Activated naive CD4-positive, alpha-beta T cell treated with anti-CD3 and anti-CD28 coated beads, Interleukin-2, amount 50 U/mL, for 72 hours (primary cell): Measurements from ENCODE around the gene TMEM164. TPM values are rescaled to one million over a fixed set of nuclear protein-coding genes. Genes with fewer than 3 reads are reported as not detected.
A peak's percentile ranks its signal among the peaks of the same experiment; 100 is the strongest.

Source experiments
- ATAC-seq, 2 donors: fragments of 150-1000 bp; cut with Tn5 transposase; 2 replicates each; pipeline ENCODE4 v1.10.0; 2021; ENCODE audit warnings: mild to moderate bottlenecking in 2 of 2, moderate library complexity in 2 of 2
- DNase-seq, 2 donors: peaks; one replicate each; pipeline ENCODE4 v3.0.0; 2021 to 2022; ENCODE audit warnings: low spot score in 2 of 2
- H3K27ac Mint-ChIP-seq, 2 donors: one replicate each; pipeline ENCODE4 v1.8.0; 2022; ENCODE audit warnings: mild to moderate bottlenecking in 2 of 2, mixed read lengths in 2 of 2
- H3K36me3 Mint-ChIP-seq, 2 donors: one replicate each; pipeline ENCODE4 v1.8.0; 2022; ENCODE audit warnings: mixed read lengths in 2 of 2
- H3K9me3 Mint-ChIP-seq, 2 donors: one replicate each; pipeline ENCODE4 v1.8.0; 2022; ENCODE audit warnings: mixed read lengths in 2 of 2
- total RNA-seq, 2 donors: library from RNA; stranded (reverse); gene quantifications; one replicate each; pipeline ENCODE4 v1.2.3, GENCODE V29; 2022

TMEM164 gene
- total RNA-seq, 2 donors from 2014 or later, result 20.0 to 20.5 TPM

DNA sequence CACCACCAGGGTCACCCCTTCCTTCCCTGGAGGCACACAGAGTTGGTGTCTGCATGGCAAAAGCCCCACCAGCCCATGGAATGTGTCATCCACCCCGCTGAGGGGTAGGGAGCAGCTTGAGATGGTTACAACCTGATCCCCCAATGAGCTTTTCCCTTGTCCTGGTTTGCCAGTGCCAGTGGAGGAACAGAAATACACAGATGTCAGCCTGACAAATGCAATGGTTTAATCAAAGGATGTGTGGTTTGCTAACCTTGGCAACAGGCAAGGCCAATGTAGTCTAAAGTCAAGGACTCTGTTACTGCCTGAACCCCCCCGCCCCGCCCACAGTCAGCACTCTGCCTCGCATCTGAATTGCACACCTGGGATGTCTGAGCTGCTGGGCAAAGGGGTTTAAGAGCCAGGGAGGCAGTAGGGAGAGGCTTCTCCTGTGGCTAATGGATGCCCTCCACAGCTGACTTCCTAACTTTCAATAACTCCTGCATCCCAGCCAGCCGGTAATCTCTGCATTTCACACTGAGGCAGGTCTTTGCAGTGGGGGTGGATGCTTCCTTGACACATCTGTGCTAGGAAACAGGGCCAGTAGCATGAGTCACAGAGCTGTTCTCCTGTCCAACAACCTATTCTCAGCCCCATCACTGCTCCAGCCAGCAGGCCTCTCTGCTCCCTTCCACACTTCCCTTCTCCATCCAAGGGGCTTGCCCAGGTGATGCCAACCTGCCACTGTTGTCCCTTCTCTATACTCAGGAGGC, 177.4 kb downstream of the TMEM164 start:
- peaks cover 0 to 5% of the 10 kb centered on the region in 2 donors for H3K9me3 Mint-ChIP-seq
- no peak for ATAC-seq
- H3K27ac Mint-ChIP-seq, result no peak overlapping the region
- no peak for DNase-seq
- H3K36me3 Mint-ChIP-seq, result peaks cover 0 to 6% of the 10 kb centered on the region in 2 donors

- H3K36me3 Mint-ChIP-seq, result peaks cover 0 to 6% of the 10 kb centered on the region in 2 donors
- no peak overlapping the region for H3K27ac Mint-ChIP-seq
- ATAC-seq (no peak), DNase-seq (no peak)
- H3K9me3 Mint-ChIP-seq, result peaks cover 0 to 5% of the 10 kb centered on the region in 2 donors
These were observed 178.0 kb downstream of the TMEM164 start for GRCh38 chrX:110180928-110181310.

DNA sequence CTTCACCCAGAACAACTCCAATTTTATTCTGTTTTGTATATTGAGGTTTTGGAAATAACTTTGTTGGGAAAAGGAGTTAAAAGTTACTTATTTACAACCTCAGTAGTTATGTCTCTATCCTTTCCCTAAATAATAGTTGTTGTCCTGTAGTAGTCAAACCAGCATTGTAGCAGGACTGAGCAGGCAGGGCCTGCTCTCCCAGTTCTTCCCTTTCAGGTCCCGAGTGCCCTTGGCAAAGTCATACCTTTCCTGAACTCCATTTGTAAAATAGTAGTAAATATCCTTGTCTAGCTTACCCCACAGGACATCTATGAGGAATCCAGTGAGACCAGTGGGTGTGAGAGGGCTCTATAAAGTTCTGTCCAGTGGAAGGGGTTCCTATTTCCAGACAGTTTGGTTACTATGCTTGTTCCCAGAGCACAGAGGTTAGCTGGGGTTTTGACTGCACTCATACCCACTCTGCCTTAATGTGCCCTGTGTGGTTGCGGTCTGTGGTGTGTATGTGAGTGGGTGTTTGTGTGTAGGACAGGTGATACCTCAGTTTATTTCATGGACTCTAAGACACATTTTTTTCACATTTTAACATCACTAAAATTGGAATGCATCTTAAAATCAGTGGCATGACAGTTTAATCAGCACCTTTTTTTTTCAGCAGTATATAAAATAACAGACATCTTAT, 178.7 kb downstream of the TMEM164 start:
- DNase-seq, result no peak
- no peak for ATAC-seq

GRCh38 chrX:110182362-110182761, 179.4 kb downstream of the TMEM164 start:
- DNase-seq (no peak), ATAC-seq (peak; percentile 26 to 51)

More for the DNA sequence above, 178.7 kb downstream of the TMEM164 start:
- H3K9me3 Mint-ChIP-seq, result peaks cover 0 to 5% of the 10 kb centered on the region in 2 donors
- peak overlapping the region in 1 of 2 donors; percentile 74 for H3K27ac Mint-ChIP-seq
- H3K36me3 Mint-ChIP-seq, result peaks cover 0 to 11% of the 10 kb centered on the region in 2 donors

GRCh38 chrX:110182865-110183264, 180.0 kb downstream of the TMEM164 start:
- ATAC-seq (no peak), DNase-seq (no peak)
- Mint-ChIP-seq H3K36me3 (peaks cover 0 to 13% of the 10 kb centered on the region in 2 donors), H3K9me3 (peaks cover 0 to 5% of the 10 kb centered on the region in 2 donors), H3K27ac (no peak overlapping the region)

More at GRCh38 chrX:110182362-110182761, 179.4 kb downstream of the TMEM164 start:
- no peak overlapping the region for H3K27ac Mint-ChIP-seq
- H3K36me3 Mint-ChIP-seq, result peaks cover 0 to 13% of the 10 kb centered on the region in 2 donors
- H3K9me3 Mint-ChIP-seq, result peaks cover 0 to 5% of the 10 kb centered on the region in 2 donors

DNA sequence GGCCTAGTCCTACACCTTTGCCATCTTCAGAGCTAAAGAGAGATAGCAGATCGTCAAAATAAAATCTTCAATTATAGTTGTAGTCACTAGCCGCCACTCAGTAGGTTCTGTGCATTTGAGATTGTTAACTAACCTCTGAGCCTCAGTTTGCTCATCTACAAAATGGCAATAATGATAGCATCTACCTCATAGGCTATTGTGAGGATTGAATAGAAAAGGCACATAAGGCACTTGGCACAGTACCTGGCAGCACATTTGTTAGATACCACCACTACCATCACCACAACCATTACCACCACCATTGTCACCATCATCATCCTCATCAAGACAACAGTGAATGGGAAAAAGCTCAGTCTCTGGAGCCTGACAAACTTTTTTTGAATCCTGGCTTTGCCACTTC, 180.4 kb downstream of the TMEM164 start:
- DNase-seq, result no peak
- peaks cover 0 to 5% of the 10 kb centered on the region in 2 donors for H3K9me3 Mint-ChIP-seq
- H3K27ac Mint-ChIP-seq, result no peak overlapping the region
- H3K36me3 Mint-ChIP-seq, result peaks cover 0 to 13% of the 10 kb centered on the region in 2 donors
- no peak for ATAC-seq

- peaks cover 0 to 10% of the 10 kb centered on the region in 2 donors for H3K36me3 Mint-ChIP-seq
- H3K27ac Mint-ChIP-seq, result peak overlapping the region; percentile 13 to 70
- ATAC-seq (peak; percentile 57 to 69), DNase-seq (no peak)
- H3K9me3 Mint-ChIP-seq, result peaks cover 0 to 5% of the 10 kb centered on the region in 2 donors
These were observed 186.0 kb downstream of the TMEM164 start for GRCh38 chrX:110188701-110189558.

- no peaks in the 10 kb centered on the region for H3K36me3 Mint-ChIP-seq
- H3K9me3 Mint-ChIP-seq, result no peaks in the 10 kb centered on the region
- ATAC-seq (no peak), DNase-seq (no peak)
- H3K27ac Mint-ChIP-seq, result no peak overlapping the region
These were observed 189.6 kb downstream of the TMEM164 start for GRCh38 chrX:110192516-110192915.

- DNase-seq (no peak), ATAC-seq (no peak)
- H3K36me3 Mint-ChIP-seq, result no peaks in the 10 kb centered on the region
- H3K9me3 Mint-ChIP-seq, result no peaks in the 10 kb centered on the region
- H3K27ac Mint-ChIP-seq, result no peak overlapping the region
These were observed 192.1 kb downstream of the TMEM164 start for GRCh38 chrX:110194977-110195376.

DNA sequence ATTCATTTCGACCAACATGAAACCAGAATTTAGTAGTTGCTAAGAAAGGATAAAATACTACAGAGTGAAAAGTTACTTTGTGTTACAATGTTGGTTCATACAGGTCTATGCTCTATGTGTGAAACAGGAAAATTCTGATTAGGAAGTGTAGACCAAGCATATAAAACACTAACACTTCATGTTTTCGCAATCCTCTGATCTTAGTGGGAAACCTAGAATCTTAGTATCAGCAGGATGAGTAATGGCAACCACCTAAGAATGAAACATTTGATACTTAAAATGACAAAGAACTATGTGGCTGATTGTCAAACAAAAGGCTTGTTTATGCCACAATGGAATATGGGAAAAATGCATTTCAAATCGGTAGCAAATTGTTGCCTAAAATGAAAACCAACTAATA, 198.9 kb downstream of the TMEM164 start:
- Mint-ChIP-seq H3K36me3 (no peaks in the 10 kb centered on the region), H3K27ac (no peak overlapping the region), H3K9me3 (no peaks in the 10 kb centered on the region)
- DNase-seq (no peak), ATAC-seq (peak in 1 of 2 donors; percentile 65)

GRCh38 chrX:110204986-110205385, 202.1 kb downstream of the TMEM164 start:
- Mint-ChIP-seq H3K36me3 (no peaks in the 10 kb centered on the region), H3K9me3 (no peaks in the 10 kb centered on the region), H3K27ac (peak overlapping the region; percentile 46 to 56)
- peak; percentile 71 to 85 for ATAC-seq
- DNase-seq, result no peak

- DNase-seq, result no peak
- no peaks in the 10 kb centered on the region for H3K9me3 Mint-ChIP-seq
- no peaks in the 10 kb centered on the region for H3K36me3 Mint-ChIP-seq
- no peak for ATAC-seq
- no peak overlapping the region for H3K27ac Mint-ChIP-seq
These were observed 205.2 kb downstream of the TMEM164 start for GRCh38 chrX:110208092-110208491.

DNA sequence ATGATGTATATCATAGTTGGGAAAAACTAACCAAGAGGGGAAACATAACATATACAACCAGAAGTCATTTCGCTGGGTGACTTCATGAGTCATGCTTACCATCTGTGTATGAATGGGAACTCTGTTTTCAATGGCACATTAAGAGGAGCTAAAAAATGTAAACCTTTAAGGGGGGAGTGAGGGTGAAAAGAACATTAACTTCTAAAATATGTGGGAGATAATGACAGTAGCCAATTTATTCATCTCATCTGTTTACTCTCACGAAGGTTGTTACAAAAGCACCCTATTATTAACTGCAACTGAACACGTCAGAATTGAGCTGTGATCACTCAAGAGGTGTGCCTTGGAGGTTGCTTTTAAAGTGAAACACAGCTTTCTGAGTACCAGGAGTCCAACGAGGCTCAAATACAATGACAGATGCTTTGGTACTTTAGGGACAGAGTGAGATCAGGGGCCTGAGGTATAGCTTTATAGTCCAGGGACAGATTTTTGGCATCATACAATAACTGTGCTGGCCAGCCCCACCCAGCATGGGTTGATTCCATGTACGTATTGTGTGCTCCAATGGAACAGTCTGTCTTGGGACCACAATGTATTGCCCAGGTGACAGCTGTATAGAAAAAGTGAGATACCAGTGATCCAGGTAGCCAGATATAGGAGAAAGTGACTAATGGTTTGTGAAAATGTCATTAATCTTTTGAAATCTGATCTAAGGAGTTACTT, 207.7 kb downstream of the TMEM164 start:
- DNase-seq (no peak), ATAC-seq (peak in 1 of 2 donors; percentile 35)
- Mint-ChIP-seq H3K9me3 (no peaks in the 10 kb centered on the region), H3K27ac (no peak overlapping the region), H3K36me3 (no peaks in the 10 kb centered on the region)

GRCh38 chrX:110211340-110211739, 208.4 kb downstream of the TMEM164 start:
- no peaks in the 10 kb centered on the region for H3K36me3 Mint-ChIP-seq
- DNase-seq, result no peak
- no peaks in the 10 kb centered on the region for H3K9me3 Mint-ChIP-seq
- ATAC-seq, result no peak
- no peak overlapping the region for H3K27ac Mint-ChIP-seq

DNA sequence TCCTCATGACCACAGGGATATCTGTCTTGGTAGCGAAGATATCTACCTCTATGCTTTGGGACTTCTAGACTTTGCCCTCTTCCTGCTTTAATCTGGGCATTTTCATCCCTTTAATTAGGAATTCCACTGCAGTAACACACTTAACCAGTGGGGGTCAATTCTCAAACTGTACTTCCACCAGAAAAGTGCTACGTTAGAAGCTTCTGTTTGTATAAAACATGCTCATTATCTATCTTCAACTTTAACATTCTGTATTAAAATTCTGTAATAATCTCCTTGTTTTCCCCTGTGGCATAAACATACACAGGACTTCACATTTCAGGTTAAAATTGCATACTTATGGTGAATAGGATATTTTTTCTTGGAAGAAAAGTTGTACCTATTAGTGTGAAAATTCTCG, 209.4 kb downstream of the TMEM164 start:
- Mint-ChIP-seq H3K27ac (no peak overlapping the region), H3K36me3 (no peaks in the 10 kb centered on the region), H3K9me3 (no peaks in the 10 kb centered on the region)
- DNase-seq, result no peak
- no peak for ATAC-seq

DNA sequence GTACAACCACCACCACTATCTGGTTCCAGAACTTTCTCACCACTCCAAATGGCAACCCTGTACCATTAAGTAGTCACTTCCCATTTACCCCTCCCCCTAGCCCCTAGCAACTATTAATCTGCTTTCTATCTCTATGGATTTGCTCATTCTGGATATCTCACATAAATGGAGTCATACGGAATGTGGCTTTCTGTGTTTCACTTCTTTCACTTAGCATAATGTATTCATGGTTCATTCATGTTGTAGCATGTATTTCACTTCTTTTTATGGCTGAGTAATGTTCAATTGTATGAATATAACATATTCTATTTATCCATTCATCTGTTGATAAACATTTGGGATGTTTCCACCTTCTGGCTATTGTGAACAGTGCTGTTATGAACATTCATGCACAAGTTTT, 210.3 kb downstream of the TMEM164 start:
- Mint-ChIP-seq H3K27ac (no peak overlapping the region), H3K9me3 (no peaks in the 10 kb centered on the region), H3K36me3 (no peaks in the 10 kb centered on the region)
- ATAC-seq (no peak), DNase-seq (no peak)
